GM18520 (cell line): ENCODE results near the gene ARPC2.
A peak's percentile ranks its signal among the peaks of the same experiment; 100 is the strongest.
"Not testable (repeated sequence)": the region's sequence is repeated elsewhere in the genome, so short reads cannot be mapped to it uniquely, and the experiment has no call there.

Experiments used
- ATAC-seq: cut with Tn5 transposase; IDR thresholded peaks from one replicate; pipeline ENCODE4 v1.9.1; 2021; ENCODE audit not compliant: unreplicated experiment

ARPC2 gene

DNA sequence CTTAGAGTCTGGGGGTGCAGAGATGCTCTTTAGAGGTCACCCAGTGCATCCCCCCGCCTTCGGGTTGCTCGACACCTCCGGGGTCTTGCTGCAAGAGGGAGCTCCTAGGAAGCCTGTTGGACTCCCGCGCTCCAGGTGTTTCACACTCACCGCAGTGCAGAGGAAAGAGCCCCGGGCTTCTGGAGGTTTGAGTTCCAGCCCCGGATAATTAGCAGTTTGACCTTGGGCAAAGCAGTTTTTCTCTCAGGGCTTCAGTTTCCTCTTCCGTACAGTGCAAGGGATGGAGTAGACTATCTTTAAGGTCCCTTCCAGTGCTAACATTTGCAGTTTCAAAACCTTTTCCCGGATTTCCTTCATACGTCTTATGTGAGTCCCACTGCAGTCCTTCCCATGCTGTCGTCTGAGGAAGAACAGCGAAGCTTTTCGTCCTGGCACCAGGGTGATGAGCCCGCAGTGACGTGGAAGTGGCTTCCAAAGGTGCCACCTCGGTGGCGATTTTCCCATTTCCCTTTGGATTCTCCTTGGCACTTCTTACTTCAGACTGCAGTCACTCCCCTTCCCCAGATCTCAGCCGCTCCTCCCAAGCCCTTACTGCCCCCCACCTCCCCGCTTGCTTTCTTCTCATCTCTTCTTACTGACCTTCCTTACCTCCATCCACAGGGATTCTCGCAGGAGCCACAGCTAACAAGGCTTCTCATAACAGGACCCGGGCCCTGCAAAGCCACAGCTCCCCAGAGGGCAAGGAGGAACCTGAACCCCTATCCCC lies 53.9 kb downstream of the ARPC2 start:
- no peak for ATAC-seq

DNA sequence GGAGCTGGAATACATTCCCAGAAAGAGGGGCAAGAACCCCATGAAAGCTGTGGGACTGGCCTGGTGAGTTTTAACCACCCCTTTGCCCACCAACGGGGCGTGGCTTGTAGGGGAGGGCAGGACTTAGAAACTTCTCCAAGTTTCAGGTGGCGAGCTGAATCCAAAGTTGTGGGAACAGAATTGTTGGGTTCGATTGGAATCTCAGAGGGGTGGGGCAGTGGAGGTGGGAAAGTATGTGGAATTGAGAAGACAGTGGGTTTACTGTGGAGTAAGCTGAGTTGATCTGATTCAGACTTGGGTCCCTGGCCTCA lies 54.5 kb downstream of the ARPC2 start:
- ATAC-seq = no peak

DNA sequence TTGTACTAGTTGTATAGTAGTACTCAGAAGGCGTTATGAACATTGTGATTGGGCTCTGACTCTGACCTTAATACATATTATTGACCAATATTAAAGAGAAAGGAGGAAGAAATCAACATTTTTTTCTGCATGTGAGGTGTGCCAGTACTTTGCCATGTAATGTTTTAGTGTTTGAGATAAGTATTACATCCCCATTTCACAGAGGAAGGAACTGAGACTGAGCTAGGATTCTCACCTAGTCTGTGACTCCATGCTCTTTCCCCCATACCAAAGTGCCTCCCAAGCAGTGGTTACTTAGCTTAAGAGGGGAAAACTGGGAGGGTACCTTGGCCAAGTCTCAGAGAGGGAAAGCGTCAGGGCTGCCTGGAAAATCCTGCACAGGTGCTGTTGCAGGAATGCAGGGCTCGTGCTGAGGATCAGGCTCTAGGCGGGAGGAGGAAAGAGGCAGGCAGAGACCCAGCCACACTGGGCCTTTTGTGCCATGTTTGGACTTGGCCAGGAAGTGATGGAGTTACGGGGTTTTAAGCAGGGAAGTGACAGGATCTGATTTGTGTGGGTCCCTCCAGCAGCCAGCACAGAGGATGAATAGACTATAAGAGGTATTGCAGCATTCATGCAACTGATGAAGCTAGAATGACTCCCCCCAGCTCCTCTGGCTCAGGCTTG lies 55.0 kb downstream of the ARPC2 start:
- no peak for ATAC-seq

DNA sequence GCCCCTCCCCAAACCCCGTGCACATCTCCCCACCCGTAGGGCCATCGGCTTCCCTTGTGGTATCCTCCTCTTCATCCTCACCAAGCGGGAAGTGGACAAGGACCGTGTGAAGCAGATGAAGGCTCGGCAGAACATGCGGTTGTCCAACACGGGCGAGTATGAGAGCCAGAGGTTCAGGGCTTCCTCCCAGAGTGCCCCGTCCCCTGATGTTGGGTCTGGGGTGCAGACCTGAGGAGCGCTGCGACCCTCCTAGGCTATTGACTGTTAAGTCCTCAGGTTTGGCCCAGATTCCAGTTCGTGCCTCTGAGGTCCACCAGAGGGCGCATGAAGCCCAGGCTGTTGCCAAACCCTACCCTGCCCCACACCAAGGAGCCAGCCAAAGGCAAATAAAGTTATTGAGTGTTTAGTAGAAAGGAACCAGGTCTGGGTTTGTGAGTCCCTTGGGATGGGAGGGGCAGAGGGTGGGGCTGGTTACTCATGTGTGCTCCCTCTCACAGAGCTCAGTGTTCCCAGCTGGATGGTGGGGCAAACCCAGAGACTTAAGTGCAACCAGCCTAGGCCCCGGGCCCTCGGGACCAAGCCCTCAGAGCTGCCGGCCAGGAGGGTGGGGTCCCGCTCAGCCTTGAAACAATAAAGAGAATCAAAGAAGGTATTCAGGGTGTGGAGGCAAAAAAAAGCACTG lies 55.7 kb downstream of the ARPC2 start:
- no peak for ATAC-seq

DNA sequence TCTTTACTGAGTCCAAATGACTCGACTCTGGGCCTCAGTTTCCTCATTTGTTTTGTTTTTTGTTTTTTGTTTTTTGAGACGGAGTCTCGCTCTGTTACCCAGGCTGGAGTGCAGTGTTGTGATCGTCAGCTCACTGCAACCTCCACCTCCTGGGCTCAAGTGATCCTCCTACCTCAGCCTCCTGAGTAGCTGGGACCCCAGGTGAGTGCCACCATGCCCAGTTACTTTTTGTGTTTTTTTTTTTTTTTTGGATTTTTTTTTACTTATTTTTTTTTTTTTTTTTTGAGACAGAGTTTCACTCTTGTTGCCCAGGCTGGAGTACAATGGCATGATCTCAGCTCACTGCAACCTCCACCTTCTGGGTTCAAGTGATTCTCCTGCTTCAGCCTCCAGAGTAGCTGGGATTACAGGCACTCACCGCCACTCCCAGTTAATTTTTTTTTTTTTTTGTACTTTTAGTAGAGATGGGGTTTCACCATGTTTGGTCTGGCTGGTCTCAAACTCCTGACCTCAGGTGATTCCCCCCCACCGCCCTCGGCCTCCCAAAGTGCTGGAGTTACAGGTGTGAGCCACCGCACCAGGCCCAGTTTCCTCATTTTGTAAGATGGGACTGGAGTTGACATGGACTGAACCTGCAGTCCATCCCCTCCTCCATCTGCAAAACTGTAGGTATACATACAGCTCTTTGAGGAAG lies 56.4 kb downstream of the ARPC2 start:
- ATAC-seq = not testable (repeated sequence)

DNA sequence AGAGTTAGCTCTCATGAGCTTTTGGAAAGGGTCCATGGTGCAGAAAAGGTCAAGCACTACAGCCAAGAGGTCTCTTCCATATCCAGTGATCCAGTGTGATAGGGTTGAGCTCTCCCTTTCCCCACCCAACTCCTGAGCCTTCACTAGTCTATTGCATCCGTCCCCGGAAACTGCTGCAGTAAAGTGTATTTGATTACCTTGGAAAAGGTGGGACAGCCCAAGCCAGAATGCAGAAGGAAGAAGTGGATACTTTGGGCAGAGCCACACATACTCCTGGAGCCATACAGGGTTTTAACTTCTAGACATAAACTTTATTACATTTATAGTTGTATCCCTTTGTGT lies 56.9 kb downstream of the ARPC2 start:
- no peak for ATAC-seq

DNA sequence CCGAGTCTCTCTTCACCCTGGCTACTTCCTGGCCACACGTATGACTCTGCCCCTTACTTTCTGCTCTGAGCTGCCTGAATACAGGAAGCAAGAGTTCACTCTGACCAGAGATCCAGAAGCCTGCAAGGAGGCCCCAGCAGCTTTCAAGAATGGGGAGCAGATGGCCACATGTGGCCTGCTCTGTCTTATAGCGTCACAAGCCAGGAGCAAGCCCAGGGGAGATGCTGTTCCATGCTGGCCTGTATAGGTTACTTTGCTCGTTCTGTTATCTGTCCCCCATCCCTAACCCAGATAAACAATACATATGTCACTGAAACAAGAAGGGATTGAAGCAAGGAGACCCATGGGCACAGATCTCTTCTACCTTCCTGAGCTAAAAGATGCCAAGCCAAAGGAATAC lies 57.6 kb downstream of the ARPC2 start:
- no peak for ATAC-seq

DNA sequence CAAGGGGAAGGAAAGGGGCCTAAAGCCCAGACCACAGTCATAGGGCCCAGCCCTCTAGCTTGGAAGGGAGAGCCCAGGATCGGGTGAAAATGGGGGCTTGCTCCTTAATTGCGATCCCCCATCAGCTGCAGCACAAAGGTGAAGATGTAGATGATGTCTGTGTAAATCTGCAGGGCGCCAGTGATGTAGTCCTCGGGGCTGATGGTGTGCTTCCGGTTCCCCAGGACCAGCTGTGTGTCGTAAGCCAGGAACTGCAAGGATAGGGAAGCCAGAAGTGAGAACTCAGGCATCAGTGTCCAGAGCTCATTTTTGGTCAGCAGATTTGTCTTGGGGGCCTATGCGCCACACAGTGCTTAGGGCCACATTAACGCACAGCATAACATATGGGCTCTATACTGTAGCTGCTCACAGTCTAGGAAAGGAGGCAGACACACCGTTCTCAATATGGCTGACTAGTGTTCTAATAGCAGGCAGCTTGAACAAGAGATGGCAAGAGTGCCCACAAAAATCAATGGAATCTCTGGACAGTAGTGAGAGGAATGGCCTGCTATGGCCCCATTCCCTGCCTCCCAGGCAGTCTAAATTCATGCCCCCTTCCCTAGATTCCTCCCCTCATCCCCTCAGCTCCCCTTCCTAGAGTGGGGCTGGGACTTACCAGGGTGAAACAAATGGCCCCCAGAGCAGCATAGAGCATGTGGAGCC lies 58.5 kb downstream of the ARPC2 start:
- no peak for ATAC-seq

DNA sequence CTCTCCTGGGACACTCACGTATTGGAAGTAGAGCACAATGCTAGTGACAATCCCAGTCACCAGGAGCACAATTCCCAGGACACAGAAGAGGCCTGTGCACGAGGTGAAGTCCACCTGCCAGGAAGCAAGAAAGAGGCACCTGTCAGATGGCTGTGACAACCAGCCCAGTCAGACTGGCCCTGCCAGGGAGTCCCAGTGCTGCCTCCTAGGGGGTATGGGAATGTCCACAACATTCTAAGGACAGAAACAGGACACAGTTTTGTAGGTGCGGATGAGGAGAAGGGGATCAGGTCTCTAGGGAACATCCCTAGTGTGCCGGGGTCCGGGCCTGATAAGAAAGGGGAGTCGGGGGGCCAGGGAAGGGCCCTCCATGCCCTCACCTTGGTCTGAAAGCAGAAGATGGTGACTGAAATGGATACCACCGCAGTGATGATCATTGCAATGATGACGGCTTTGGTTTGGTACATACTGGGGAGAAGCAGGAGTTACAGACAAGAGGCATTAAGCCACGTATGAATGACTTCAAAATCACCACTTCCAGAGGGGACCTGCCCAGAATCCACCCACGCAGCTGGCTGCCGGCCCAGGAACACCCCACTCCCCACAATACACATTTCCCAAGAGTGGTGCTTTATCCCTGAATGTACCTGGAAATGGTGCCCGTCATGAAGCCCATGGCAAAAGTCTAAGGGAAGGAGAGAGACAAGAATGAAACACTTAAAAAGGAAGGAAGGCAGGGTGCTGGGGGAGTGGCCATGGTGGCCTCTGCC lies 60.2 kb downstream of the ARPC2 start:
- no peak for ATAC-seq

DNA sequence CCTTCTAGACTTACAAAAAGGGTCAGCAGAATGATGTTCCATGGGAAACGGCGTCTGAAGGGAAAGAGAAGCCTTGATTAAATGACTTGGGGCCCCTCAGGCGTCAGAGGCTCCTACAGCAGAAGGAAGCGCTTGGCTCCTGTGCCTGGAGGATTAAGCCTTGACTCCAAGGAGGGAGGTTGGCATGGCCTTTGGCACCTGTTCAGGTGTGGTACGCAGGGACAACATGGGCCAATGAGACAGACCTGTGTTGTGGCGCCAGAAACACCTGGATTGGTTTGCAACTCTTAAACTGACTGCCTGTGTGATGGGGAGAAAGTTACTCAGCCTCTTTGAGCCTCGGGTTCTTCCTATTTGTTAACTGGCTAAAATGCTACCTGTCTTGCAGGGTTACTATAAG lies 60.9 kb downstream of the ARPC2 start:
- ATAC-seq = no peak

DNA sequence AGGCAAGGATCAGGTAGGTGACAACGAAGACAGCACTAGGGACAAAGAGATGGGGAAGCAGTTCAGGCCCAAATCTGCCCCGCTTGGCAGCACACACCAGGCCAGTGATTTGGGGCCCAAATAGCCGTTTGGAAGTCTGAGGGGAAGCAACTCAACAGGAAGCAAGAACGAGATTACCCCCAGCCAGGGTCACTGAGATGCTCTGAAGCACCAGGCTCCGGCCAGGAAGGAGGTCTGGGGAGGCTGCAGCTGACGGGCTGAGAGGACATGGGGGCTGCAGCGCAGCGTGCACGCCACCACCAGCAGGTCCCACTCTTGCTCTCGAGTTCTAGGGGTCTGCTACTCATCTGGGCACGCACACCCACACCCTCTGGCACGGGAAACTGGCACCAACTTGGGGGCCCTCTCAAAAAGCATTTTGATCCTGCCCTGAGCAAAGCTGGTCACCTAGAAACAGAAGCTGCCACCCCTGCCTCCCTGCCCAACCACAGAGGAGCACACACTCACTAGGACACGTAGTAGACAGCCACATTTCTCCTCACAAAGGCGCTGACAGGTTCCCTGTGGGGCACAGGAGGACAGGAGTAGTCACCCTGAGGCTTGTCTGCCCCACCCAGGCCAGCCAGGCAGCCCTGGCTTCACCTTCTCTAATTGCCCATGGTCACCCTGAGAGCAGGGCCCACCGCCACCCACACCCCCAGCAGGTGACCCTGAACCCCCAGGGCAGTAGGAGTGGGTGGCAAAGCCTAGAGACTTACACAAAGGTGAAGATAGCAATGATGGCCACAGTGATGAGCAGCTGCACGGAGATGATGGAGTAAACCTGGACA lies 61.8 kb downstream of the ARPC2 start:
- no peak for ATAC-seq

DNA sequence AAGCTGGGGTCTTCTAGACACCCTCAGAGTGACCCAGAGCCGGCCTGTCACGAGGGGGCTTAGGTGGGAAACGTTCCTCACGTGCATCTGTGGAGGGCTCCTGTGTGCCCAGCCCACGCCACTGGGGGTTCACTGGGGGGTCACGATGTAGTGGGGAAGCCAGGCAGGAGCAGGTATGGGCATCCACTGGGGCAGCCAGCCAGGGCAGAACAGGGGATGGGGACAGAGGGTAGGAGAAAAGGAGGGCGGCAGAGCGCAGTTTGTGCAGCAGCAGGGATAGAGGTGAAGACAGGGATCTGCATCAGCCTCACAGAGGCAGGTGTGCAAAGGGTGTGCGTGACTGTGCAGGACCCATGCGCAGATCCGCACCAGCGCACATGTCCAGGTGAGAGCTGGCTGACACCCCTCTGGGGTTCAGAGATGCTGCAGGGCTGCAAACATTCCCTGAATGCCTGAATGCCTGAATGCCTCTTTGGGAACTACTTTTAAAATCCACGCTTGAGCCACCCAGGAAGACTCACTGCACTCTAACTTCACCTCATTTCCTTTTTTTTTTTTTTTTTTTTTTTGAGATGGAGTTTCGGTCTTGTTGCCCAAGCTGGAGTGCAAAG lies 63.4 kb downstream of the ARPC2 start:
- no peak for ATAC-seq

DNA sequence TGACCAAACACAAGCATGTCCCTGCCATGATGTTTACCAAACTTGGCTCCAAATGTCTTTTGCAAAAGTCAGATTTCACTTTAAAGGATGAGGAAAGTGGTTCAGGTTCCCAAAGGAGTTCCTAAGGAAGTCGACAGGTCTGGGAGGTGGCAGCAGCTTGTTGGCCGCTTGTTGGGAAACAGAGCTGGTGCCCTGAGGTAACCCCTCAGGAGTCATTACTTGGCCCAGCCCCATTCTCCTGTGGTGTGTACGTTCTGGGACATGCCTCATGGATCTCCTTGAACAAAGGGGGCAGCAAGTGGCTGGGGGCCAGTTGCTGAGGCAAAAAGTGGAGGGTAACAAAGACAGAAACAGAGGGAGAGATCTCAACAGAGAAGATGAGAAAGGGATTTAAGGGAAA lies 64.5 kb downstream of the ARPC2 start:
- ATAC-seq = no peak

DNA sequence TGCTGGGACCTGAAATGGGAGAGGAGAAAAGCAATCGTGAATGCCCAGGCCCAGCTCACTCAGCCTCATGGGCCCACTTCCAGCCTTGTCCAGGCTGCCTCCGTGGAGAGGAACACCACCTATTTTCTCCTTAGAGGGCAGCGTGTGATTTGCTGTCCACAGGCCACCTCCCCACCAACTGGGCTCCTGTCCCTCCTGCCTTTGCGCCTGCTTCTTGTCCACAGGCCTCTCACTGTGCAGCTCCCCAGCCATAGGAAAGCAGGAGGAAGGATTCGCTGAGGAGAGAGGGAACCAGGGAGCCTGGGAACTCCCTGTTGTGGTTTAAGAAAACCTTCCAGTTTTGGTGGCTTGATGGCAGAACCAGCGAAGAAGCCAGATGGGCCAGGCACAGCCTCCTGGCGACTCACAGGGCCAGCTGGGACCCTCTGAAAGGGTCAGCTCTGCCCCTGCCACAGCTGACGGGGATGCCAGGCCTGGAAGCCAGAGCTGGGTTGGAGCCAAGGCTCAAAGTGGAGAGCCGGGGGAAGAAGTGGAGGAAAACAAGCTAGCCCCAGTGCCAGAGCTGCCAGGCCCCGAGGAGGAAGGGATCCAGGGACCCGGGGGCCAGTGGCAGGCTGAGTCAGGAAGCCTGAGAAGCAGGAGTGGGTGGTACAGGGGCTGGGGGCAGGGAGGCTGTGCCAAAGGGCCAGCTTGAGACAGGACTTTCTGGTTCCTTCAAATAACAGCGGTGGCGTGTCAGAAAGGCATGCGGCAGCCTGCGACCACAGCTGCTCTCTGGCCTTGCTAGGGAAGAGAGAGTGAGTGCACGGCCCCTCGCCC lies 65.4 kb downstream of the ARPC2 start:
- no peak for ATAC-seq

DNA sequence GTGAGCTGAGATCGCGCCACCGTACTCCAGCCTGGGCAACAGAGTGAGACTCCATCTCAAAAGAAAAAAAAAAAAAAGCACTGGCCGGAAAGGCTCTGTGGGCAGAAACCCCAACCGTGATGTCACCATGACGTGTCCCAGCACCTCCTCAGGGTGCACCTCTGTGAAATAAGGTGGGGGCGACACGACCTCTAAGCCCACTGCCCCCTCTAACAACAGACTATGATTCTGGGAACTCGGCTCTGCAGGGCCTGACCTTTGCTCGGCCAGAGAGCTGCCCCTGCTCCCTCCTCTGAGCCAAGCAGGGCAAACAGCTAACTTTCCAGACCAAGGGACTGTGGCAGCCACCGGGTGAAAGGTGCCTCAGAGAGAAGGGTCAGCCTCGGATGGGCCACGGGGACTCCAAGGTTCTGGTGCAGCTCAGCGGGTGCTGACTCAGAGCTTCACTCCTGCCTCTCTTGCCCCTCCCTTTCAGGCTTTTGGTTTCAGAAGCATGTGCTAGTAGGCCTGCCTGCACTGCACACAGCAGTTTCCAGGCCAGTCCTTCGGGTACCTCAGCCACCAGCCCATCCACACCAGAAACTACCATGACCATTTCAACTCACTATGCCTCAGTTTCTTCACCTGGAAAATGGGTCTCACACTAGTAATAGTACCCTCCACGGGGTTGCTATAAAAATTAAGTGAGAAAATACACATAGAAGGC lies 67.3 kb downstream of the ARPC2 start:
- peak; percentile 47 for ATAC-seq

DNA sequence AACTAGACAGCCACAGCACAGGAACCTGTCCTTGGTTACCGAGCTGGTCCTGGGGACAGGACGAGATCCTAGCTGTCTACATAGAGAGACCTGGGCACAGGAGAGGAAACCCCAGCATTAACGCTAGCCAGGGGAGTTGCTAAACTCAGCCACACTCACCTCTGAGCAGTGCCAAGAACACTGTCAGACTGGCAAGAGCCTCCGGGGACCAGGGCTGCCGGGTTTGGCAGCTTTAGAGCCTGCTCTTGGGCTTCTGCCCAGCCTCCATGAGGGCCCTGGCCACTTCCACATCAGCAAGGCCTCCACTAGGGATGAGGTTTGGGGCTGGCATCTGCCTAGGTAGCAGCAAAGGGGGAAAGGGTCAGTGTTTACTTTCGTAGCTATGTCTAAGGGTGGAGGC lies 68.6 kb downstream of the ARPC2 start:
- ATAC-seq = no peak

DNA sequence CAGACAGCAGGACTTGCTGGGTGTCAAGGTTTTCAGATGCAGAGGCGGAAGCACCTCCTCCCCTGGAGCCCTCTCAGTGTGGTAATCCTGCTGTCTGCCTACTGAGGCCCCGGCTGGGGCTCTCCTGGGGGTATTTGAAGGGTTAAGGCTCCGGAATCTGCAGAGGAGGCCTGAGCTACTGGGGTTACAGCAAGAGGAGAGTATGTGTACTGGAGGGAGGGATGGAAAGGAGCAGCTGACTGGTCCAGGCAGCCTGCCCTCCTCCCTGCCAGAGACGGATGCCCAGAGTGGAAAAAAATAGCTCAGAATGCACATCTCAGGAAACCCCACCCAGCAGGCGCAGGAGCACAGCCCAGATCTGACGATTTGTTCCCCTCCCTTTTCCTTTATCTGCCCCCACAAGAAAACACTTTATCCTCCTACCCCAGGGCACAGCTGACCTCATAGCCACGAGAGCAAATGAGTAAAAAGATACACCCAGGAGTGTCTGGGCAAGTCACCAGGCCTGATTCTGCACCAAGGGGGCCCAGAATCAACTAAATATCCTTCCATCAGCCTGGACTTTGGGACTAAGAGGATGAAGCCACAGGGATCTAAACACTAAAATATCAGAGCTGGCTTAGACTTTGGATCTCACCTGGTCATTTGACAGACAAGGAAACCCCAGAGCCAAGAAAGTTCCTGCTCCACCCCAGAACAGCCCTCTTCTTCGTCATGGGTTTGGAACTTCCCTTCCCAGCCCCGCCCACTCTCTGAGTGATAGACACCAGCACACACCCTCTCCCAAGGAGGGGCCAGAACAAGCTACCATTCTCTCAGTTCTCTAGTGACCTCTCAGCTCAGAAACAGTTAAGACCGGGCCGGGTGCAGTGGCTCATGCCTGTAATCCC lies 69.8 kb downstream of the ARPC2 start:
- ATAC-seq = peak; percentile 45
